GM18498 (cell line): Measurements from ENCODE around the gene FAM131C.

ENCODE experiments used
- ATAC-seq: cut with Tn5 transposase; IDR thresholded peaks from one replicate; pipeline ENCODE4 v1.9.1; 2021; ENCODE audit warnings: mild to moderate bottlenecking, moderate library complexity; ENCODE audit not compliant: unreplicated experiment

The FAM131C gene

GRCh38 chr1:16077406-16078245, 4.2 kb upstream of the FAM131C start:
- ATAC-seq = no peak

- ATAC-seq = no peak
These were observed 3.4 kb upstream of the FAM131C start for GRCh38 chr1:16076865-16077238.

- no peak for ATAC-seq
These were observed 2.8 kb upstream of the FAM131C start for GRCh38 chr1:16076031-16076864.

GRCh38 chr1:16075337-16076030, 2.0 kb upstream of the FAM131C start:
- no peak for ATAC-seq

GRCh38 chr1:16074217-16074616, 766 bp upstream of the FAM131C start:
- no peak for ATAC-seq

GRCh38 chr1:16072616-16073484, 601 bp downstream of the FAM131C start:
- no peak for ATAC-seq

- ATAC-seq = no peak
These were observed 1.4 kb downstream of the FAM131C start for GRCh38 chr1:16072095-16072494.

GRCh38 chr1:16071614-16072013, 1.8 kb downstream of the FAM131C start:
- ATAC-seq = no peak

- no peak for ATAC-seq
These were observed 2.7 kb downstream of the FAM131C start for GRCh38 chr1:16070640-16071355.

GRCh38 chr1:16068356-16069270, 4.8 kb downstream of the FAM131C start:
- no peak for ATAC-seq

GRCh38 chr1:16067933-16068332, 5.5 kb downstream of the FAM131C start:
- no peak for ATAC-seq

- ATAC-seq = no peak
These were observed 6.2 kb downstream of the FAM131C start for GRCh38 chr1:16067127-16067768.

GRCh38 chr1:16066245-16066644, 7.2 kb downstream of the FAM131C start:
- ATAC-seq = no peak

- no peak for ATAC-seq
These were observed 8.2 kb downstream of the FAM131C start for GRCh38 chr1:16065269-16065576.

- no peak for ATAC-seq
These were observed 8.7 kb downstream of the FAM131C start for GRCh38 chr1:16064536-16065268.

- no peak for ATAC-seq
These were observed 9.5 kb downstream of the FAM131C start for GRCh38 chr1:16063921-16064320.

GRCh38 chr1:16063226-16063829, 10.1 kb downstream of the FAM131C start:
- ATAC-seq = no peak
